Tibial nerve (tissue), 3 donors: ENCODE data around the gene SGK1.

Experiments
- POLR2A ChIP-seq, 2 donors: fragments of 450-650 bp; IDR thresholded peaks; one replicate each; pipeline ENCODE4 v1.6.1; 2017; ENCODE audit warnings: antibody characterized with exemption in 2 of 2, mild to moderate bottlenecking in 2 of 2, moderate library complexity in 2 of 2
- TF ChIP-seq, protein P1 (sequence below), 5 experiments: fragments of 200-600 bp in 3 of 5; fragments of 450-650 bp in 2 of 5; sonication (generic) in 3 of 5; IDR thresholded peaks; one replicate each; pipeline ENCODE4 v1.5.1; 2016 to 2019; ENCODE audit warnings: antibody characterized with exemption in 5 of 5, mild to moderate bottlenecking in 3 of 5, moderate library complexity in 2 of 5

DNA sequence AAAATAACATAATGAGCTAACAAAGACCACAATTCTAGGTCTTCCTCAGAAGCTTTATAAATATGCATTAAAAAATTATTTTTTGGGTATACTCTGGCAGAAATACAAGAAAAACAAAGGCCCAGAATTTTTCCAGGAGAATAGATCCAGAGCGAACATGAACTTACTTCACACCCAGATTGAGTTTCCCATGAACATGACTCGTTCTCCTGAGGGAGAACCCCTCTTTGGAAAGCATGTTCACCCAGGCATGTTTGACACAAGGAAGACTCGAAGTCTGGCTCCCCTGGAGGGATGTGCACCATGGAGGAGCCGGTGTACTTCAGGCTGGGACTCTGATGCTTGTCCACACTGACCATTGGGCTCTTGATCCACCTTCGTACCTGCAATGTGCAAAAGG is 56.1 kb downstream of the SGK1 start:
- TF ChIP-seq POLR2A (IDR thresholded peaks at IDR 0.05) = no peak
- TF ChIP-seq, protein P1, sequence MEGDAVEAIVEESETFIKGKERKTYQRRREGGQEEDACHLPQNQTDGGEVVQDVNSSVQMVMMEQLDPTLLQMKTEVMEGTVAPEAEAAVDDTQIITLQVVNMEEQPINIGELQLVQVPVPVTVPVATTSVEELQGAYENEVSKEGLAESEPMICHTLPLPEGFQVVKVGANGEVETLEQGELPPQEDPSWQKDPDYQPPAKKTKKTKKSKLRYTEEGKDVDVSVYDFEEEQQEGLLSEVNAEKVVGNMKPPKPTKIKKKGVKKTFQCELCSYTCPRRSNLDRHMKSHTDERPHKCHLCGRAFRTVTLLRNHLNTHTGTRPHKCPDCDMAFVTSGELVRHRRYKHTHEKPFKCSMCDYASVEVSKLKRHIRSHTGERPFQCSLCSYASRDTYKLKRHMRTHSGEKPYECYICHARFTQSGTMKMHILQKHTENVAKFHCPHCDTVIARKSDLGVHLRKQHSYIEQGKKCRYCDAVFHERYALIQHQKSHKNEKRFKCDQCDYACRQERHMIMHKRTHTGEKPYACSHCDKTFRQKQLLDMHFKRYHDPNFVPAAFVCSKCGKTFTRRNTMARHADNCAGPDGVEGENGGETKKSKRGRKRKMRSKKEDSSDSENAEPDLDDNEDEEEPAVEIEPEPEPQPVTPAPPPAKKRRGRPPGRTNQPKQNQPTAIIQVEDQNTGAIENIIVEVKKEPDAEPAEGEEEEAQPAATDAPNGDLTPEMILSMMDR (IDR thresholded peaks at IDR 0.05) = no peak
